Urinary bladder (tissue), 4 donors: Measurements from ENCODE around the gene ALS2. TPM values are rescaled to one million over a fixed set of nuclear protein-coding genes. Genes with fewer than 3 reads are reported as not detected.
"Not testable (repeated sequence)": the region's sequence is repeated elsewhere in the genome, so short reads cannot be mapped to it uniquely, and the experiment has no call there.

Experiments used
- DNase-seq: peaks from one replicate; pipeline ENCODE4 v3.0.0-alpha.2; 2015; ENCODE audit errors: extremely low spot score
- H3K27ac ChIP-seq: one replicate; pipeline ENCODE4 v1.5.1; 2013; ENCODE audit warnings: low read depth, mild to moderate bottlenecking, moderate library complexity
- H3K36me3 ChIP-seq: one replicate; pipeline ENCODE4 v1.6.1; 2013; ENCODE audit warnings: mild to moderate bottlenecking, moderate library complexity; ENCODE audit not compliant: insufficient read depth
- H3K4me1 ChIP-seq: one replicate; pipeline ENCODE4 v1.6.1; 2013; ENCODE audit warnings: mild to moderate bottlenecking, moderate library complexity; ENCODE audit not compliant: insufficient read depth
- H3K4me3 ChIP-seq: one replicate; pipeline ENCODE4 v1.5.1; 2013; ENCODE audit warnings: low read depth, low read length
- WGBS: extraction: QIAGEN DNeasy Blood & Tissue Kit; methylation state at CpG from one replicate; pipeline ENCODE4 v1.1.7; 2013; 5-methylcytosine and 5-hydroxymethylcytosine counted together
- polyA plus RNA-seq: library from polyadenylated mRNA; stranded (reverse); fragments of 200-250 nt; gene quantifications from one replicate; pipeline ENCODE4 v1.2.3, GENCODE V29; 2013
- total RNA-seq: library from RNA; depleted of rRNA; stranded (reverse); fragments of >200 nt; gene quantifications from one replicate; pipeline ENCODE4 v1.2.3, GENCODE V29; 2014
- donor health status: healthy with polysubstance abuse.
- donor health status: healthy.

ALS2 gene
- total and polyA plus RNA-seq, 2 donors = 11.0 to 28.2 TPM

GRCh38 chr2:201785135-201785534 is 4.4 kb upstream of the ALS2 start:
- no peak overlapping the region for H3K27ac ChIP-seq
- WGBS = 74% methylated on average over 4 of the region's 4 CpGs
- H3K4me1 ChIP-seq = no peaks in the 10 kb centered on the region

GRCh38 chr2:201784563-201784962 is 3.8 kb upstream of the ALS2 start:
- WGBS = 53% methylated on average over 1 of the region's 1 CpG
- DNase-seq = no peak
- H3K27ac ChIP-seq = no peak overlapping the region
- H3K4me1 ChIP-seq = no peaks in the 10 kb centered on the region
- H3K36me3 ChIP-seq = no peaks in the 10 kb centered on the region
- no peak overlapping the region for H3K4me3 ChIP-seq

More at GRCh38 chr2:201785135-201785534, 4.4 kb upstream of the ALS2 start:
- Histone ChIP-seq H3K36me3 (no peaks in the 10 kb centered on the region), H3K4me3 (no peak overlapping the region)
- no peak for DNase-seq

GRCh38 chr2:201781557-201782051 is 871 bp upstream of the ALS2 start:
- 3% methylated on average over 15 of the region's 15 CpGs for WGBS
- H3K36me3 ChIP-seq = no peaks in the 10 kb centered on the region
- peak overlapping the region; percentile 77 for H3K4me3 ChIP-seq
- no peaks in the 10 kb centered on the region for H3K4me1 ChIP-seq
- DNase-seq = no peak
- H3K27ac ChIP-seq = no peak overlapping the region

- Histone ChIP-seq H3K4me1 (no peaks in the 10 kb centered on the region), H3K4me3 (peak overlapping the region; percentile 77), H3K27ac (peak overlapping the region; percentile 71), H3K36me3 (peaks cover 2% of the 10 kb centered on the region)
- DNase-seq = peak; percentile 1
- 4% methylated on average over 22 of the region's 22 CpGs for WGBS
Measured at GRCh38 chr2:201779901-201780673, 646 bp downstream of the ALS2 start.

- H3K36me3 ChIP-seq = peaks cover 2% of the 10 kb centered on the region
- no peak for DNase-seq
- no peaks in the 10 kb centered on the region for H3K4me1 ChIP-seq
Measured at GRCh38 chr2:201777869-201778268, 2.9 kb downstream of the ALS2 start.

GRCh38 chr2:201777043-201777442 is 3.7 kb downstream of the ALS2 start:
- Histone ChIP-seq H3K27ac (no peak overlapping the region), H3K4me3 (no peak overlapping the region), H3K36me3 (peaks cover 2% of the 10 kb centered on the region), H3K4me1 (no peaks in the 10 kb centered on the region)
- no peak for DNase-seq

More at GRCh38 chr2:201777869-201778268, 2.9 kb downstream of the ALS2 start:
- Histone ChIP-seq H3K4me3 (no peak overlapping the region), H3K27ac (no peak overlapping the region)

GRCh38 chr2:201775326-201775725 is 5.4 kb downstream of the ALS2 start:
- no peak overlapping the region for H3K4me3 ChIP-seq
- 97% methylated on average over 1 of the region's 1 CpG for WGBS
- H3K4me1 ChIP-seq = no peaks in the 10 kb centered on the region
- H3K36me3 ChIP-seq = peaks cover 2% of the 10 kb centered on the region
- no peak for DNase-seq
- no peak overlapping the region for H3K27ac ChIP-seq

- no peak overlapping the region for H3K4me3 ChIP-seq
- DNase-seq = no peak
- no peaks in the 10 kb centered on the region for H3K4me1 ChIP-seq
- peaks cover 2% of the 10 kb centered on the region for H3K36me3 ChIP-seq
- 93% methylated on average over 2 of the region's 2 CpGs for WGBS
- H3K27ac ChIP-seq = no peak overlapping the region
Measured at GRCh38 chr2:201774546-201774945, 6.2 kb downstream of the ALS2 start.

- H3K36me3 ChIP-seq = peaks cover 2% of the 10 kb centered on the region
- H3K27ac ChIP-seq = no peak overlapping the region
- WGBS = 82% methylated on average over 1 of the region's 1 CpG
- DNase-seq = no peak
- no peak overlapping the region for H3K4me3 ChIP-seq
- H3K4me1 ChIP-seq = no peaks in the 10 kb centered on the region
Measured at GRCh38 chr2:201773990-201774389, 6.7 kb downstream of the ALS2 start.

GRCh38 chr2:201769666-201770373 is 10.9 kb downstream of the ALS2 start:
- no peak overlapping the region for H3K27ac ChIP-seq
- H3K4me1 ChIP-seq = no peaks in the 10 kb centered on the region
- DNase-seq = no peak
- no peaks in the 10 kb centered on the region for H3K36me3 ChIP-seq
- WGBS = 79% methylated on average over 4 of the region's 4 CpGs
- no peak overlapping the region for H3K4me3 ChIP-seq

- Histone ChIP-seq H3K4me3 (no peak overlapping the region), H3K27ac (no peak overlapping the region), H3K36me3 (no peaks in the 10 kb centered on the region), H3K4me1 (no peaks in the 10 kb centered on the region)
- WGBS = 83% methylated on average over 1 of the region's 1 CpG
- no peak for DNase-seq
Measured at GRCh38 chr2:201768918-201769317, 11.8 kb downstream of the ALS2 start.

- Histone ChIP-seq H3K36me3 (no peaks in the 10 kb centered on the region), H3K4me3 (no peak overlapping the region), H3K27ac (no peak overlapping the region), H3K4me1 (no peaks in the 10 kb centered on the region)
- no peak for DNase-seq
Measured at GRCh38 chr2:201765799-201766198, 14.9 kb downstream of the ALS2 start.

- H3K36me3 ChIP-seq, H3K4me1 ChIP-seq, H3K4me3 ChIP-seq, H3K27ac ChIP-seq, DNase-seq: not testable (repeated sequence)
- 96% methylated on average over 7 of the region's 7 CpGs for WGBS
Measured at GRCh38 chr2:201764469-201764868, 16.3 kb downstream of the ALS2 start.

GRCh38 chr2:201761101-201761500 is 19.6 kb downstream of the ALS2 start:
- no peak overlapping the region for H3K27ac ChIP-seq
- peaks cover 5% of the 10 kb centered on the region for H3K36me3 ChIP-seq
- DNase-seq = no peak
- no peak overlapping the region for H3K4me3 ChIP-seq
- H3K4me1 ChIP-seq = no peaks in the 10 kb centered on the region
- 94% methylated on average over 4 of the region's 4 CpGs for WGBS
